SJSA1 (cell line): Measurements from ENCODE around the gene TANK. TPM values are rescaled to one million over a fixed set of nuclear protein-coding genes. Genes with fewer than 3 reads are reported as not detected.
"Not testable (repeated sequence)": the region's sequence is repeated elsewhere in the genome, so short reads cannot be mapped to it uniquely, and the experiment has no call there.

Experiments used
- DNase-seq, 2 experiments: peaks; one replicate each; pipeline ENCODE4 v3.0.0-alpha.2; 2015 to 2020; ENCODE audit warnings: low spot score in 2 of 2, low read depth in 1 of 2
- H3K27ac ChIP-seq: fragments of 250-450 bp; sonication (Bioruptor Pico); 2 replicates; pipeline ENCODE4 v1.5.1; 2020; ENCODE audit warnings: mild to moderate bottlenecking, moderate library complexity
- H3K27me3 ChIP-seq: fragments of 250-450 bp; sonication (Bioruptor Pico); replicated peaks from 2 replicates; pipeline ENCODE4 v1.5.1; 2020; ENCODE audit warnings: mild to moderate bottlenecking, moderate library complexity
- H3K36me3 ChIP-seq: fragments of 250-450 bp; sonication (Bioruptor Pico); 2 replicates; pipeline ENCODE4 v1.5.1; 2020; ENCODE audit warnings: mild to moderate bottlenecking
- H3K4me1 ChIP-seq: fragments of 250-450 bp; sonication (Bioruptor Pico); replicated peaks from 2 replicates; pipeline ENCODE4 v1.6.1; 2021; ENCODE audit warnings: mild to moderate bottlenecking
- H3K4me3 ChIP-seq: fragments of 250-450 bp; sonication (Bioruptor Pico); 2 replicates; pipeline ENCODE4 v1.5.1; 2020; ENCODE audit warnings: mild to moderate bottlenecking
- H3K9me3 ChIP-seq: fragments of 250-450 bp; sonication (Bioruptor Pico); replicated peaks from 2 replicates; pipeline ENCODE4 v1.5.1; 2020; ENCODE audit warnings: mild to moderate bottlenecking
- total RNA-seq: library from RNA; depleted of rRNA; stranded (reverse); fragments of >200 nt; shearing (Covaris generic); gene quantifications from 2 replicates; pipeline ENCODE4 v1.2.3, GENCODE V29; 2014; rRNA removed

TANK gene
- total RNA-seq, 1 experiment from 2014 or later = 106 TPM

DNA sequence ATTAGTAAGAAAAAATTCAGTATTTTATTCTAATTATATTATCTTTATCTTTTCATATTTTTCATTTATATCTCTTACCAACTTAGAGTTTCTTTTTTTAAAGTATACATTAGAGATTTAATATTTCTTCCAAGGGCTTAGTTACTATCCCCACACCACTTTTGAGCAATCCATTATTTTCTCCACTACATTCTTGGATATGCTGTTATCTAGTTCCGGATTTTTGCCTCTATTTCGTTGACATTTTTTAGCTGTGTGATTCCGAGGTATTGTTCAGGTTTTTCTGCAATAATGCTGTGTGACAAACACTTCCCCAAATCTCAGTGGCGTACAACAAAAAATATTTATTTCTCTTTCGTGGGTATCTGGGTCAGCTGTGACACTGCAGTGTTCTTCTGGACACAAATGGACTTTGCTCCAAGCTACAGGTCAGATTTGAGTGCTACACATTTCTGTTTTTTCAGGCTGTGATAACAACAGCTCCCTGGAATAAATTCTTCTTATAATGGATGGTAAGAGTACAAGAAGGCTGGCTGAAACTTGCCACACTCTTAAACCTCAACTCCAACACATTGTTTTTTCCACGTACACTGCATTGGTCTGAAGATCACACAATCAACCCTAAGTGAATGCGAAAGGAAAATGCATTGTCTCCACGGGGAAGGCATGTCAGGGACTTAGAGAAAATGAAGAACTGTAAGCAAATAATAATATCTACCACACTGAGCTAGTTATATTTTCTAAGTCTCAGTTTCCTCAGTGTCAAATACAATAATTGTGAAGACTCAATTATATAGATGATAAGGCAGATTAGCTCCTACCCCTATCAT lies 97.1 kb downstream of the TANK start:
- Histone ChIP-seq H3K4me3 (no peak overlapping the region), H3K36me3 (no peaks in the 10 kb centered on the region), H3K27me3 (no peaks in the 10 kb centered on the region), H3K9me3 (no peaks in the 10 kb centered on the region), H3K4me1 (no peaks in the 10 kb centered on the region), H3K27ac (no peak overlapping the region)
- no peak for DNase-seq

DNA sequence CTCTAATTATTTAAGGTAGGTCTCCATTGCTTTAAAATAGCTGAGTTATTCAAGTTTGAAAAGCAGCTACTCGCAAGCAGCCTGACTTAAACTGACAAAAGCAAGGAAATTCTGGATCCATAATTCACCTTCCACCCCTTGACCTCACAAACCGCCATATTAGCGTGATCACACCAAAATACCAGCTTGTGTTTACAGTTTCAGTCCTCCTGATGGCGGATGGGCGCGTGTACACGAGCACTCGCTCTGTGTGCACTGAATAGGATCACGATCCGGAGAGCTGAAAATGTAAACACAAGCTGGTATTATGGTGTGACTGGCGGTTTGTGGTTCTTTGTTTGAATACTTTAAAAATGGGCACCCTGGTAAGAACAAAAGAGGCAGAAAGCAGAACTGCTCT lies 105.6 kb downstream of the TANK start:
- Histone ChIP-seq H3K27me3 (no peaks in the 10 kb centered on the region), H3K4me3 (no peak overlapping the region), H3K27ac (no peak overlapping the region), H3K36me3 (no peaks in the 10 kb centered on the region), H3K9me3 (no peaks in the 10 kb centered on the region), H3K4me1 (no peaks in the 10 kb centered on the region)
- no peak for DNase-seq

DNA sequence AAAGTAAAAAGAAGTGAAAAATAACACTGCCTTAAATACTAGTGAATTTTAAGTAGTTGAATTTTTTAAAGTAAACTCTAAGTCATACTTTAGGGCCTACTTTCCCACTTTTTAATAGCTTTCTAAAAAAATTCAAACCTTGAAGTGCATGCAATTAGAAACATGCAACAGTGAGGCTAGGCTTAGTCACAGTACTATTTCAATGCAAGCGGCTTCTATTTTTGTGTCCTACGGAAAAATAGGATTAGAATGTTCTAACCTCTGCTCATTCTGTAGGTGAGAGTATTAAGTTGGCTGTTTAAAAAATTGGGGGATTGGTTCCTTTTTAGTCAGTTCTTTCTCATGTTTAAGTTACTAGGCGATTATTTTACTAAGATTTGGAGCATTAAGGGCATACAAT lies 108.9 kb downstream of the TANK start:
- no peak overlapping the region for H3K4me3 ChIP-seq
- no peaks in the 10 kb centered on the region for H3K27me3 ChIP-seq
- no peaks in the 10 kb centered on the region for H3K36me3 ChIP-seq
- H3K27ac ChIP-seq = no peak overlapping the region
- no peak for DNase-seq
- H3K9me3 ChIP-seq = no peaks in the 10 kb centered on the region
- no peaks in the 10 kb centered on the region for H3K4me1 ChIP-seq

DNA sequence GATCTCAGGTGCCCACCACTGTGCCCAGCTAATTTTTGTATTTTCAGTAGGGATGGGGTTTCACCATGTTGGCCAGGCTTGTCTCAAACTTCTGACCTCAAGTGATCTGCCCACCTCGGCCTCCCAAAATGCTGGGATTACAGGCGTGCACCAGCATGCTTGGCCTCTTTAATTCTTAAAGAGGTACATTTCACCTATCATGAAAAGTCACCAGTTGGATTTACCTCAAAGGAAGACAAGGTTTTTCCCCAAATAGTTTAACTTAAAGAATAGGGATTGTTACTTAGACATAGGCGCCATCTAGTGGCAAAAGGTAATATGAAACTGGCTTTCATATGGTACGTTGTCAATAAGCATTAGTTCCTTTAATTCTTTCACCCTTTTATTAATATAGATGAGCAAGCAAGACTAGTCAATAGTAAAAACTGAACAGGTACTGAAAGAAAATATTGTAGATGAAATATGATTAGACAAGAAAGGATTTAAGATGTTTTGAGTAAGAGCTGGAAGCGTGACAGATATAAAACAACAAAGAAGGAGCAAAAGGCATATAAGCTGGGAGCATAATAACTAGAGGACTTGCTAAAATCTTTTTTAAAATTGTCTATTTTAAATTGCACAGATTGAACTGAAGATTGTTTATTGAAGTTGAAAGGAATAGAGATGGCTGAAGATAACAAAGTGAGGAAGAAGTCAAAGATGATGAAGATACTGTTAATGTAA lies 113.0 kb downstream of the TANK start:
- Histone ChIP-seq H3K27me3 (no peaks in the 10 kb centered on the region), H3K4me1 (no peaks in the 10 kb centered on the region), H3K27ac (no peak overlapping the region), H3K9me3 (no peaks in the 10 kb centered on the region), H3K36me3 (no peaks in the 10 kb centered on the region), H3K4me3 (no peak overlapping the region)
- DNase-seq = peak in 1 of 2 experiments; percentile 64

DNA sequence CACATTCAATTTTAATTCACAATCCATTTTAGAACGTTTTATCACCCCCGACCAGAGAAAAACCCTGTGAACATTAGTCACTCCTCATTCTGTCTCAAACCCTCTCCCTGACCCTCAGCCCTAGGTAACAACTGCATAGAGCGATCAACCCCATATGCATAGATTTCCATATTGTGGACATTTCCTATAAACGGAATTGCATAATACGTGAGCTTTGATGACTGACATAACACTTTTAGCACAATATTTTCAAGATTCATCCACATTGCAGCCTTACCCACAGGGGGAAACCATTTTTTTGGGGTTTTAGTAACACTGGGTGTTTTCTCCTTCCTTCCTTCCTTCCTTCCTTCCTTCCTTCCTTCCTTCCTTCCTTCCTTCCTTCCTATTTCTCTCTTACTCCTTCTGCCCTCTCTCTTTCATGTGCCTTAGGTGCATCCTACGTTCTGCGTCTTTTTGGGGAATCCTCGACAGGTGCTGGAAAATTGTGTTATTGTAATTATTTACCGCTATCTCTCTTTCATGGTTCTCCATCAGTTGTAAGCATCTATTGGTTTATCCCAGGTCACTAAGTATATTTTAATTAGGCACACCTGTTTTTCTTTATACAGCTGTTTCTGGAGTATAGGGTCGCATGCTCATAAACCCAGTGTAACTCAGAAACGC lies 118.5 kb downstream of the TANK start:
- not testable (repeated sequence) for H3K27ac ChIP-seq, H3K27me3 ChIP-seq, DNase-seq

DNA sequence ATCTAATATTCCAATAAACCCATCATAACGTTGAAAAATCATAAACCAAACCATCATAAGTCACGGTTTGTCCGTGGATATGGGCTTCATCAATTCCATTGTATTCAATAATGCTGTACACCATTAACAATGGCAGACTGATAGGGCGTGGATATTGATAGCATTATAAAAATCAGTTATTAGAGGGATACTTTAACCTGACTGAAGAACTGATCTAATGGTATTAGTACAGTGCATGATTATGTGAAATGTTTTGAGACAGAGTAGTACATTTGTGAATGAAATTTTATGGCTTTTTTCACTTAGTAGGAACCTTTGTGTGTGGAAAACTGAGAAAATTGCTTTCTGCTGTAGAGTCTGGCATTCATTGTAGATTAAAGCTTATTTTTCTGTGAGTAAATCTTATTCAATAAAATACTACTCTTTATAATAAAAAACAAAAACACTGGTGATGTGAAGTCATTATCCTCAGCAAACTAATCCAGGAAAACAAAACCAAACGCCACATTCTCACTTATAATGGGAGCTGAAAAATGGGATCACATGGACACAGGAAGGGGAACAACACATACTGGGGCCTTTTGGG lies 119.1 kb downstream of the TANK start:
- not testable (repeated sequence) for DNase-seq, H3K4me3 ChIP-seq, H3K27me3 ChIP-seq, H3K36me3 ChIP-seq, H3K27ac ChIP-seq, H3K4me1 ChIP-seq, H3K9me3 ChIP-seq

More for the DNA sequence above, 118.5 kb downstream of the TANK start:
- not testable (repeated sequence) for H3K36me3 ChIP-seq, H3K9me3 ChIP-seq, H3K4me3 ChIP-seq, H3K4me1 ChIP-seq

DNA sequence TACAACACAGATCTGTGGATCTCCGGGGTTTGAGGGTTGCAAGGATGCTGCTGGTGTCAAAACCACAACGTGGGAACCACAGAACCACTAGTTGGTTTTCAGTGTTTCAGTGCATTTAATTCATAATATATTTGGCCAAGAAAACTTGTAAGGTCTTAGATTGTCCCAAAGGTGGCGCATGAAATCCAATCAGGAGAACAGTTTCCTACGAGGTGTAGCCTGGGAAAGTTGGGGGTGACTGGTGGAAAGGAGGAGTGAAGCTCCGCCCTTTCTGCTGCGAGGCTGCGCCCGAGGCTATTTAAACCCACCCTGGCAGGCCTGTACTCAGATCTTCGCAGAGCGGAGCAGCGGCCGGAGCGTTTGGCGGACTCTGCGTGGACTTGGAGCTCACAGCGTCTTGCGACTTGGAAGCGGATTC lies 120.7 kb downstream of the TANK start:
- not testable (repeated sequence) for H3K9me3 ChIP-seq, H3K27ac ChIP-seq, H3K4me3 ChIP-seq, H3K4me1 ChIP-seq, H3K36me3 ChIP-seq, H3K27me3 ChIP-seq
- DNase-seq = peak in 1 of 2 experiments; percentile 81

DNA sequence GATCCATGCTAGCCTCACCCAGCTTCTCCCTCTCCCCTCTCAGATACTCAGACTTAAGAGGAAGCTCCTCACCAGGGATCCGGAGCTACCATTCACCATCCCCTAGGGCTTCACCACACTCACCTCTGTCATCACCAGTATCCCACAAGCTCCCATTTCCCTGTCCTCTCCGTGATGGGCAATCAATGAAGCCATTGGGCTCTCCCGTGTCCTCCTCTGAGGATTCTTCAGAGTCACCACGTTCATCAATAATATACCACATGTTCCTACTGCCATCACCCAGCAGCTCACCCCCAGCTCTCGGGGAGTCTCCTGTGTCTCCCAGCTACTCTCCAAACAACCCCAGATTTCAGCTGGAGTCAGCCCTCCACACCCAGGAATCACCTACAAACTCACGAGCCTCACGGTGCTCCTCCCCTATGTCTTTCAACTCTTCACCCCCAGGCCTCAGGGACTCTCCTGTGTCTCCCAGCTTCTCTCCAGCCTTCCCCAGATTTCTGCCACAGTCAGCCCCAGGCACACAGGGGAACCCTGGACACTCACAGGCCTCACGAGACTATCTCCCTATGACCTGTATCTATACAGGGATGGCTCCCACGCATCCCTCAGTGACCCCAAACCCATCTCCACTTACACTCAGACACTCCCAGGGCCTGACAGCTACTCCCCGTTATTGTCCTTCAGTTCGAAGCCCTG lies 121.5 kb downstream of the TANK start:
- H3K27me3 ChIP-seq, H3K36me3 ChIP-seq, H3K27ac ChIP-seq, H3K9me3 ChIP-seq, H3K4me3 ChIP-seq, H3K4me1 ChIP-seq: not testable (repeated sequence)
- DNase-seq = peak in 1 of 2 experiments; percentile 49

DNA sequence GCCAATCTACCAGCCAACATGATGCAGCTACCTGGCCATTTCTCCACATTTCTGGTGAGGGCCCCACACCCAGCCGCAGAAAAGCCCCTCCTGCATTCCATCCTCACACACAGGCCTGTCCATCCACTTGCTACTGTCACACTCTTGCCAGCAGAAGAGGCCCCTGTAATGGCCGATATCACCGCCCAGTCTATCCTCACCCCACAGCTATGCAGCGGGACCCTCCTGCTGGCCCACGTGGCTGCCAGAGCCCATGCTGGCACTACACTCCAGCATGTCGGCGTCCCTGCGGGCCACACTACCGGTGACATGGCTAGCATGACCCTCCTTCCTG lies 122.0 kb downstream of the TANK start:
- not testable (repeated sequence) for H3K4me3 ChIP-seq, DNase-seq, H3K27ac ChIP-seq, H3K36me3 ChIP-seq, H3K27me3 ChIP-seq, H3K4me1 ChIP-seq, H3K9me3 ChIP-seq

DNA sequence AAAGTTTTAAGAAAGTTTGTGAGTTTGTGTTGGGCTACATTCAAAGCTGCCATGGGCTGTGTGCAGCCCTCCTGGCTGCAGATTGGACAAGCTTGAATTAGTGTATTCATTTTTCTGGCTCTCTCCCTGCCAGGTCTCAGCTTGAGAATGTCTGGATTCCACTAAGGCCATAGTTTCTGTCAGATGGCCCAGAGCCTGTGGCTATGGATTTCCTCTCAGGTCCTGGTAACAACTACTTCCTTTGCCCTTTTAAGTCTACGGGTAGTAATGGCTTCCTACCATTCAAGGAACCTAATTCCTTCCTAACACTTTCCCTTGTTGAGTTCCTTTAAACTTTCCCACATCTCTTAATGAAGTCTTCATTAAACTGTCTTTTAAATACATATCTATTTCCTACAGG lies 123.7 kb downstream of the TANK start:
- Histone ChIP-seq H3K4me1 (no peaks in the 10 kb centered on the region), H3K36me3 (no peaks in the 10 kb centered on the region), H3K9me3 (no peaks in the 10 kb centered on the region), H3K27ac (no peak overlapping the region), H3K27me3 (no peaks in the 10 kb centered on the region), H3K4me3 (no peak overlapping the region)
- DNase-seq = no peak

Other genes with a start within 250 kb of the TANK start
- gene PSMD14, start 148.0 kb downstream of the TANK start, total RNA-seq = 232 and 239 TPM in 2 replicates